HepG2 (cell line): Measurements from ENCODE around the gene BCAS1. TPM values are rescaled to one million over a fixed set of nuclear protein-coding genes. Genes with fewer than 3 reads are reported as not detected.

Experiments
- ATAC-seq: fragments of 200-7000 bp; cut with Tn5 transposase; 3 replicates; pipeline ENCODE4 v1.9.1; 2020; ENCODE audit warnings: mild to moderate bottlenecking, moderate library complexity
- BruUV-seq: library from RNA; stranded (reverse); fragments of 400-500 nt; replicated peaks from 2 replicates; lab custom pipeline; 2021; lab: Mats Ljungman, UMichigan
- CTCF ChIA-PET: fragments of 300-600 bp; formaldehyde crosslinking; extraction: SDS; loops from one replicate; lab custom pipeline; 2021; ENCODE audit warnings: low total read pairs, inconsistent platforms, low intra/inter-chr PET ratio; lab: Yijun Ruan, JAX
- POLR2A ChIA-PET: fragments of 350-600 bp; sonication (Branson Sonifier 250); formaldehyde crosslinking; loops from one replicate; lab custom pipeline; 2020; ENCODE audit warnings: antibody characterized with exemption, inconsistent platforms; lab: Yijun Ruan, JAX
- DNase-seq: peaks from one replicate; pipeline ENCODE4 v3.0.0-alpha.2; 2015; ENCODE audit warnings: low spot score
- FAIRE-seq: peaks from 3 replicates; lab custom pipeline; 2011; peaks lifted over from hg19 to GRCh38; lab: Jason Lieb, UNC
- H2AFZ ChIP-seq: one replicate; pipeline ENCODE4 v1.6.1; 2011; ENCODE audit warnings: low read length, inconsistent platforms
- H3K27ac ChIP-seq: fragments of 300-600 bp; 3 replicates; pipeline ENCODE4 v1.8.0; 2011; ENCODE audit warnings: mixed run types, mild to moderate bottlenecking, mixed read lengths, low read length, inconsistent platforms; ENCODE audit not compliant: insufficient read depth; ENCODE audit errors: extremely low read length
- H3K27me3 ChIP-seq, 2 experiments: fragments of 200-600 bp in 1 of 2; 2 replicates in 1 of 2; 3 replicates in 1 of 2; pipeline versions ENCODE4 v1.6.0 to v1.8.0; 2011; ENCODE audit warnings: low read length in 2 of 2, mild to moderate bottlenecking in 2 of 2, moderate library complexity in 2 of 2, inconsistent platforms in 1 of 2; ENCODE audit not compliant: insufficient read depth in 2 of 2, control insufficient read depth in 1 of 2
- H3K36me3 ChIP-seq, 2 experiments: fragments of 200-600 bp in 1 of 2; replicated peaks in 1 of 2; 2 replicates in 1 of 2; 3 replicates in 1 of 2; pipeline versions ENCODE4 v1.5.1 to v1.8.0; 2011; ENCODE audit warnings: low read length in 2 of 2, inconsistent platforms in 1 of 2; ENCODE audit not compliant: insufficient read depth in 2 of 2, control insufficient read depth in 1 of 2
- H3K4me1 ChIP-seq: 2 replicates; pipeline ENCODE4 v1.5.1; 2012; ENCODE audit warnings: low read length, inconsistent platforms; ENCODE audit not compliant: insufficient read depth
- H3K4me2 ChIP-seq: 2 replicates; pipeline ENCODE4 v1.6.0; 2011; ENCODE audit warnings: low read depth, low read length, inconsistent platforms
- H3K4me3 ChIP-seq, 3 experiments: fragments of 200-600 bp in 1 of 3; sonication (generic), shearing (Covaris generic) in 1 of 3; replicated peaks in 1 of 3; 2 replicates each; pipeline ENCODE4 v1.5.1; 2011 to 2016; ENCODE audit warnings: low read length in 3 of 3, inconsistent platforms in 2 of 3, low read depth in 2 of 3, mild to moderate bottlenecking in 2 of 3, control low read depth in 1 of 3, mixed read lengths in 1 of 3; ENCODE audit not compliant: insufficient read depth in 1 of 3
- H3K79me2 ChIP-seq: one replicate; pipeline ENCODE4 v1.6.1; 2011; ENCODE audit warnings: low read length, inconsistent platforms; ENCODE audit not compliant: insufficient read depth
- H3K9ac ChIP-seq: 2 replicates; pipeline ENCODE4 v1.6.0; 2011; ENCODE audit warnings: mild to moderate bottlenecking, low read depth, low read length, inconsistent platforms; ENCODE audit not compliant: insufficient read depth
- H3K9me3 ChIP-seq: 2 replicates; pipeline ENCODE4 v1.5.1; 2012; ENCODE audit warnings: mild to moderate bottlenecking, low read length
- H4K20me1 ChIP-seq: 2 replicates; pipeline ENCODE4 v1.6.0; 2011; ENCODE audit warnings: inconsistent platforms, mild to moderate bottlenecking, low read length, moderate library complexity; ENCODE audit not compliant: insufficient read depth
- MEIS1 ChIP-seq: sonication (generic); formaldehyde crosslinking; IDR thresholded peaks from 2 replicates; pipeline ENCODE4 v1.9.0; 2021; ENCODE audit warnings: mild to moderate bottlenecking, missing genetic modification reagents, moderate library complexity, borderline replicate concordance
- MTF2 ChIP-seq: sonication (generic); formaldehyde crosslinking; IDR thresholded peaks from 2 replicates; pipeline ENCODE4 v1.5.0; 2020; ENCODE audit warnings: missing genetic modification reagents, borderline replicate concordance
- NR0B2 ChIP-seq: sonication (generic); formaldehyde crosslinking; IDR thresholded peaks from 2 replicates; pipeline ENCODE4 v1.4.0; 2020; ENCODE audit warnings: mild to moderate bottlenecking, missing genetic modification reagents
- NRL ChIP-seq: sonication (generic); formaldehyde crosslinking; IDR thresholded peaks from 2 replicates; pipeline ENCODE4 v1.5.0; 2020; ENCODE audit warnings: missing genetic modification reagents, mild to moderate bottlenecking, moderate library complexity, borderline replicate concordance
- PBX2 ChIP-seq: IDR thresholded peaks from 2 replicates; pipeline ENCODE4 v1.6.1; 2016; ENCODE audit warnings: control low read depth
- PITX1 ChIP-seq: sonication (generic); formaldehyde crosslinking; IDR thresholded peaks from 2 replicates; pipeline ENCODE4 v1.5.1; 2020; ENCODE audit warnings: mild to moderate bottlenecking, missing genetic modification reagents
- RCOR2 ChIP-seq: IDR thresholded peaks from 2 replicates; pipeline ENCODE4 v1.6.1; 2016; ENCODE audit warnings: missing biosample characterization, missing genetic modification reagents
- ZNF333 ChIP-seq: sonication (generic); formaldehyde crosslinking; IDR thresholded peaks from 2 replicates; pipeline ENCODE4 v1.4.0; 2020; ENCODE audit warnings: mild to moderate bottlenecking, missing genetic modification reagents, borderline replicate concordance
- ZNF629 ChIP-seq: sonication (generic); formaldehyde crosslinking; conservative IDR thresholded peaks from 2 replicates; pipeline ENCODE4 v1.5.0; 2020; ENCODE audit warnings: missing genetic modification reagents
- WGBS: methylation state at CpG from one replicate; pipeline ENCODE4 v1.1.6; 2017; ENCODE audit warnings: low lambda C conversion rate; 5-methylcytosine and 5-hydroxymethylcytosine counted together
- in situ Hi-C: cut with HindIII; loops from 2 replicates; pipeline ENCODE4 v1.10.0; 2017; ENCODE audit warnings: low pct_unique_long_range_greater_than_20kb; ENCODE audit not compliant: extremely low pct_ligation_motif_present
- intact Hi-C: fragments of 100-400 bp; cut with micrococcal nuclease; formaldehyde crosslinking; loops from one replicate; pipeline ENCODE4 v1.10.0; 2022; ENCODE audit not compliant: unreplicated experiment
- polyA plus RNA-seq, 8 experiments: library from polyadenylated mRNA; depleted of rRNA in 3 of 8; stranded (reverse) in 7 of 8; unstranded in 1 of 8; fragments of >200 nt; fragmentation: Illumina TruSeq in 4 of 8; extraction: Trizol in 4 of 8; gene quantifications; 2 replicates each; pipeline versions ENCODE4 v1.2.1 to v1.2.3, GENCODE V29; 2011 to 2016; ENCODE audit warnings: low read depth in 4 of 8, missing spikeins in 1 of 8, mixed read lengths in 1 of 8; ENCODE audit not compliant: insufficient read depth in 1 of 8
- total RNA-seq, 5 experiments: library from RNA; depleted of rRNA; stranded (reverse); fragments of >200 nt; fragmentation: Illumina TruSeq; extraction: Trizol; gene quantifications; 2 replicates each; pipeline ENCODE4 v1.2.3, GENCODE V29; 2016; ENCODE audit warnings: low read depth in 1 of 5

The BCAS1 gene
- total and polyA plus RNA-seq, 2 of the 13 experiments (the other 11 are each of a cell fraction or from before 2014, with no cell fraction given): 0.55 to 0.91 TPM

GRCh38 chr20:53899351-53900167, 170.8 kb downstream of the BCAS1 start:
- H3K36me3 ChIP-seq: no peaks in the 10 kb centered on the region
- H4K20me1 ChIP-seq: no peaks in the 10 kb centered on the region
- H3K27me3 ChIP-seq: peaks cover 1 to 10% of the 10 kb centered on the region in 2 experiments; a peak in 2 of 5 replicates
- H3K27ac ChIP-seq: no peak overlapping the region
- H3K4me1 ChIP-seq: peaks cover 34% of the 10 kb centered on the region
- BruUV-seq: no TSS peak
- in situ Hi-C loops: no loop called here
- no peak overlapping the region for H3K9ac ChIP-seq
- no peak overlapping the region for H3K4me3 ChIP-seq
- CTCF ChIA-PET: no interaction called here
- POLR2A ChIA-PET: no interaction called here
- intact Hi-C loops: no loop called here
- H3K79me2 ChIP-seq: no peaks in the 10 kb centered on the region
- 45% methylated on average over 8 of the region's 8 CpGs for WGBS
- no peak overlapping the region for H3K4me2 ChIP-seq
- H2AFZ ChIP-seq: no peak overlapping the region
- DNase-seq: no peak
- ATAC-seq: peak; percentile 38; the same call in 2 of the 3 replicates
- no peak for FAIRE-seq
- 0 out of 2 replicates have a peak, but pooled peaks have one; percentile 27 for TF ChIP-seq NR0B2
- no peak for TF ChIP-seq MTF2 (CRISPR knock-in tag)
- no peak for TF ChIP-seq MEIS1 (CRISPR knock-in tag)
- TF ChIP-seq PITX1 (CRISPR knock-in tag): 0 out of 2 replicates have a peak, but pooled peaks have one; percentile 28
- TF ChIP-seq RCOR2 (CRISPR knock-in tag): no peak
- TF ChIP-seq NRL (CRISPR knock-in tag): no peak
- 0 out of 2 replicates have a peak, but pooled peaks have one; percentile 41 for TF ChIP-seq ZNF333 (CRISPR knock-in tag)
- peak; percentile 82 for TF ChIP-seq ZNF629 (CRISPR knock-in tag)
- TF ChIP-seq PBX2: peak; percentile 63
- TF ChIP-seq, all 625 proteins: peak for 5
- no peaks in the 10 kb centered on the region for H3K9me3 ChIP-seq
